ENCODE measurements around the gene TLX2.

Gene TLX2

DNA sequence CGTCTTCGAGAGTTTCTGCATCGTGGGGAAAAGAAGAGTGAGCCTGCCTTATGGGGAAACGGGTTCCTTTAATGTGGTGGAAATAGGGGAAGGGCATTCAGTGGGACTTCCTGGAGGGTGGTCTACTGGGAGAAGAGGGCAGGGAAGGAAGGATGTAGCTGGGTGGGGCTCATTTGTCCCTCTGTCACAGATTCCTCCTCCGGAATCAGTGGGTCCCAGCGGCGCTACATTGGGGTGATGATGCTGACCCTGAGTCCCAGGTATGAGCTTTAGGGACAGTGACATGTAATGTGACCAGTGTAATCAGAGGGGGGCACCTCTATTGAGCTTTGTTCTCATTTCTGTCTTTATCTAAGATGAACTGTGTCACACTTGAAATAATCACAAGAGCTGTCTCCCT lies 17.4 kb downstream of the TLX2 start:
- no peak for DNase-seq (ENCODE audit: low spot score)

DNA sequence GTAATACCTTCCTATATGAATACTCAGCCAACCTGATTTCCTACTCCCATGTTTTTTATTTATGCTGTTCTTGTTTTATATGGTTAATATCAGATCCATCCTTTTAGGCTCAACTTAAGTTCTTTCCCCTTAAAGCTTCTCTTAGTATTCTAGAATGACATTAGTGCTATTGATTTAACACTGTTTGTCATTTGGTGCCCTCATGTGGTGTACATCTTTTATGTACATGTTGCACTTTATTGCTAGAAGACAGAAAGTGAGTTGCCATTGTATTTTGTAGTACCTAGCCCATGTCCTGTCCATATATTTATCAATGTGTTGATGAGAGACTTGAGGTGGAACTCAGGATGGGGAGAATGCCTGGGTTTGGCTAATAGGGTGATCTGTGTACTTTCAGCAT lies 18.0 kb downstream of the TLX2 start:
- DNase-seq (ENCODE audit: low spot score): peak; percentile 55

DNA sequence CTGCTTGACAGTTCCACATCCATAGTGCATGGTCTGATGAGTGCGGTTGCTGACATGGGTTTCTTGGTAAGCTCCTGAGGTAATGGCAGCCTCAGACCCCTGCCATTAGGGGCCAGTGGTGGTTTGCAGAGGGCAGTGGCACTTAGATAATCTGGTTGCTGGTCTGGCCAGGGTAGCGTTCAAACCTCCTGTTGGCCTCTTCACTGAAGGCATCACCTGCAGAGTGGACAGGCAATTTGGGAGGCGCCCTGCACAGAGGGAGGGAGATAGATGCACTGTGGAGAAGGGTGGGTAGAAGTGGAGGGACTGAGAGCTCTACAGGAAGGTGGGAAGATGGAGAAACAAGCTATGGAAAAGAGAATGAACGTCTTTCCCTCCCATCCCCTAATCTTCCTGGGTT lies 19.2 kb downstream of the TLX2 start:
- no peak for DNase-seq (ENCODE audit: low spot score)

DNA sequence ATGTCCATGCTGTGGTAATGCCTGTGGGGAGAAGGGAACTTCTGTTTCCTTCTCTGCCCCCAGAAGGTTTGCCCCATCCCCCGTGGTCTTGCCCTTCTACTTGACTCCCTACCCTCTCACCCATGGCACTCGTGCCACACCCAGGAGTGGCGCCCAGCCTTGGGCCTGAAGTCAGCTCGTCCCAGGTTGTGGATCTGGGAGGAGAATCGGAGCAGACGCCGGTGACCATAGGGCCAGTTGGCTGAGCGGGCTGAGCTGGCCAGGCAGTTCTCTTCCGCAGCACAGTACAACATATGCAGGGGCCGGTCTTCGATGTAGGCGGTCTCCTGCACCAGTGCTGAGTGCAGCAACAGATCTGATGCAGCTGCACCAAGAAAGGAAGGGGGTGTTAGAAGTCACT lies 20.2 kb downstream of the TLX2 start:
- DNase-seq (ENCODE audit: low spot score): no peak

DNA sequence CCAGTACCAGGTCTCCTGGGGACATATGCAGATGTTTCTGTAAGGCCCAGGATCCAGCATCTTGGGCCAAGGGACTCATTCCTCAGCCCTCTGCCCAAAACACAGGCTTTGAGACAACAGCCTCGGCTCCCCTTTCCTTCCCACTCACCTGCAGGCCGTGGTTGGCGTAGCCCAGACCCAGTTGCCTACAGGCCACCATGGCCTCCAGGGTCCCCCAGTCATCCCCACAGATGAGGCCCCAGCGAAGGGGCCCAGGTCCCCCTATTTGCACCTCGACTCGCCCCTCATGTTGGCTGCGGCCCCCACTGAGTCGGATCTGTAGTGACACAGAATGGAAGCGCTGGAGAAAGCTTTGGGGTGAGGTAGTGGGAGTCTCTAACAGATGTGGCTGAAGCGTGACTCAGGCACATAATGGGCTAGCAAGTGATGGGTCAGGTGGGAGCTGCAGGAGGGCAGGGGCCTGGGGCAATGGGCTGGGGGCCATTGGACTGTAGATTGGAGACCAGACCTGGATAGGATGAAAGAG lies 21.3 kb downstream of the TLX2 start:
- DNase-seq (ENCODE audit: low spot score): no peak

DNA sequence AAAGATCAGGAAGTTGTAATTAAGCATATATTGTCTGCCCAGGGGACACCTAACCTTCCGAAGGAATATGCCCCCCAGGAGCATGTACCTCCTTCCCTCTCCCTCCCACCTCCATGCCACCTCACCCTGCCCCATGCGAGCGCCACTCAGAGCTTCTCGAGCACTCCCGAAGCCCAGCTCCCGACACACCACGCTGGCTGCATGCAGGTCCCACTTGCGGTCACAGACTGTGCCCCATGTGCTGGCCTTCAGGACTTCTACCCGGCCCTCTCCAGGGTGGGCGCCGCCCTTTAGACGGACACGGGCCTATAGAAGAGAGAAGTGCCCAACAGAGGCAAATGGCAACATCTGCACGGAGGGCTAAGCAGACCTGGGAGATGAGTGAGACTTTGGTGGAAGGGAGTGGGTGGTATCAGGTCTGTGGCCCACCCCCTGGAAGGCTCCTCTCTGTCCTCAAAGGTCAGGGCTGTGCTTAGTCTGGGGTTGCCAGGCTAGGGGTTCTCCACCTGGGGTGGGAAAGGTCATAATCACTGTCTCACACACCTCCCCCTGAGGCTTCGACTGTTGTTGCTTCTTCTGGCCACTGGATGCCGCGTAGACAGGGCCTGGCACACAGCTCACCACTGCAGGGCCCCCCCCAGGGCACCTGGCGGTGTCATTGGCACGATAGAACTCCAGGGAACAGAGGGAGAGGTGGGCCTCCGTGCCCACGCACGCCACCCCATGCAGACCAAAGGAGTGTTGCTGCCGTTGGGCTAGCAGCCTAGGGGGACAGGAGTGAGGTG lies 22.1 kb downstream of the TLX2 start:
- no peak for DNase-seq (ENCODE audit: low spot score)

DNA sequence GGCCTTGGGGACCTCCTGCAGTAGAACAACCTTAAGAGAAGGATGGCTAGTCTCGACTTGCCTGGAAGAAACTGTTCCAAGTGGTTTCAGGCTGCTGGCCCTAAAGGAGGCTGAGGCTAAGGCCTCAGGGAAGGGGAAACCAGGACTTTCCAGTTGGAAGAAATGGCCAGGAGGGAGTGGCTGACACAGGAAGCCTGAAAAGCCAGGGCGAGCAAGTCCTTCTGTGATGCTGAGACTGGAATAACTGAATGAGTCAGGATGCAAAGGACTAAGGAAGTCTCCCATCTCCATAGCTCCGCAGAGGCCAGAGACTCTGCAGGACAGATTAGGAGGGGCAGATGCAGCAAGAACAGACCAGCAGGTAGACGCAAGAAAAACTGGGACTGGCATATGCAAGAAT lies 22.9 kb downstream of the TLX2 start:
- DNase-seq (ENCODE audit: low spot score): no peak

DNA sequence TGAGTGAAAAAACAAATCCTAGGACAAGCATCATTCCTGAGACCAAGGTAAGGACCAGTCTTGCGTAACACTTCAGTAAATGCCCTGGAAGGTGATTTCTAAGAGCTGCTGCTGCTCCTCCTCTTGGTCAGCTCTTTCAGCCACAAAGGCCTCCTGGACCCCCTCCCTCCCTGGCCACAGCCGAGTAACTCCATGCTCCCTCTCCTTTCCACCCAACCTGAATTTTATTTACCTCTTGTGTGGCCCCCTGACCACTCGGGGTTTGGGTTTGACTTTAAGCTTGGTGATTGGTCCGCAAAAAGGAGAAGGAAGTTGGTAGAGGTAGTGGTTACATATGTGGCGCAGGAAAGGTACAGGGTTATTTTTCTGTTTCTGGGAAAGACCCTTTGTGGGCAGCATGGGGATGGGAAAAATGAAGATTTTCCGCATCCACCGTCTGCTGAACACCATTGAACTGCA lies 24.7 kb downstream of the TLX2 start:
- DNase-seq (ENCODE audit: low spot score): no peak

DNA sequence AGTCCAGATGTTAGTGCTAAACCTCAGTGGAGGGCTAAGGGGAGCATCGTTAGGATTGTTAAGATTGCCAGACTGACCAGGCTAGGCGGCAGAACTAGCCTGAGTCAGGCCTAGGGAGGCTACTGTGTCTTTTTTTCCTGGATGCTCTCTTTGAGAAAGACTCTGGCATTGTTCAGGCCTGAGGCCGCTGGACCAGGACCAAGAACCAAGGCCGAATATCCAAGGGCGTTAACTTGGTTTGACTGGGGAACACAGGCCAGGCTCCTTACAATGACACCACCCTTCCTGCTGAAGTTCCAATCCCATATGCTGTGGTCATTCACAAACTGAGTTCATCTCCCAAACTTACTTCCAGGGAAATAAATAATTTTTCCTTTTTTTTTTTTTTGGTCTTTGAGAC lies 26.0 kb downstream of the TLX2 start:
- no peak for DNase-seq (ENCODE audit: low spot score)

DNA sequence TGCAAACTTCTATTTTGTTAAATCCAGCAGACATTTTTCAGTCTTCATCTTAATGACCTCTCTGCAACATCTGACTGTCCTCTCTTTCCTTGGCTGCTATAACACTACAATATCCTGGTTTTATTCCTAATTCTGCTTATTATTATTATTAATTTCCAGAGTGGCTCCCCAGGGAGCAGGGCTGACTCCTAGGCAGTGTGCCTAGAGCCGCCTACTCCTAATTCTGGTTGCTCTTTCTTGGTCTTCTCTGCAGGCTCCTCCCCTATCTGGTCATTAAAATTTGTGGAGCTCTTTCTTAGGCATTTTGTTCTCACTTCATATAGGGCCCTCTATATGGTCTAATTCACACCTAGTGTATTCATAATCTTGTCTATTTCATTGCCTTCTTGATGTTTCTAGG lies 28.7 kb downstream of the TLX2 start:
- no peak for DNase-seq (ENCODE audit: low spot score)

DNA sequence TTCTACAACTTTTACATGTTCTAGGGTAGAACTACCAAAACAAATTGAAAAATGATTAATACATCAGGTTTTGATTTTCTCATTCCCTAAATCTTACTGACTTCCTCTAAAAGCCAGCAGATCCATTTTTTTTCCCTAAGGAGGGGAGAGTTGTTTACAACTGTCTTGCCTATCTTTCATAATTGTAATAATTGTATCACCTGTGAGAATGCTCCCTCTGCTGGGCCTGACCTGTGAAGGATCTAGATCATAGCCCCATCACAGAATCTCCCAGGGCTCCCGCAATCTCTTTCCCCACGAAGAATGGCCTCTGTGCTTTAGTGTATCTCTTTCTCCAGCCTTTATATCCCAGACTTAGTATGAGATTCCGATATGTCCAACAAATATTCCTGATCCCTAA lies 30.4 kb downstream of the TLX2 start:
- no peak for DNase-seq (ENCODE audit: low spot score)

DNA sequence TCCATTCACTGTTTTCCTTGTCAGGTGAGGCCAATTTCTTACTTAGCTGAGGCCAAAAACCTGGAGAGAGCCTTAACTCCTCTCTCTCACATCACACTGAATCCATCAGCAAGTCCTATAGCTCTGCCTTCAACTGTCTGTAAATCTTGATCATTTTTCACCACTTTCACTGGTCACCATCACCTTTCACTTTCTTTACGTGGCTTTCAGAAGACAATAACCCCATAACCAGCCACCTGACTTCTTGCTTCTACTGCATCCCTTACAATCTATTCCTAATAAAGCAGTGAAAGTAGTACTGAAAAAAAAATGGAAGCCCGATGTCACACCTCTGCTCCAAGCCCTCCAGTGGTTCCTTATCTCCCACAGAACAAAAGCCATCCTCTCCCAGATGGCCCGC lies 31.8 kb downstream of the TLX2 start:
- no peak for DNase-seq (ENCODE audit: low spot score)

DNA sequence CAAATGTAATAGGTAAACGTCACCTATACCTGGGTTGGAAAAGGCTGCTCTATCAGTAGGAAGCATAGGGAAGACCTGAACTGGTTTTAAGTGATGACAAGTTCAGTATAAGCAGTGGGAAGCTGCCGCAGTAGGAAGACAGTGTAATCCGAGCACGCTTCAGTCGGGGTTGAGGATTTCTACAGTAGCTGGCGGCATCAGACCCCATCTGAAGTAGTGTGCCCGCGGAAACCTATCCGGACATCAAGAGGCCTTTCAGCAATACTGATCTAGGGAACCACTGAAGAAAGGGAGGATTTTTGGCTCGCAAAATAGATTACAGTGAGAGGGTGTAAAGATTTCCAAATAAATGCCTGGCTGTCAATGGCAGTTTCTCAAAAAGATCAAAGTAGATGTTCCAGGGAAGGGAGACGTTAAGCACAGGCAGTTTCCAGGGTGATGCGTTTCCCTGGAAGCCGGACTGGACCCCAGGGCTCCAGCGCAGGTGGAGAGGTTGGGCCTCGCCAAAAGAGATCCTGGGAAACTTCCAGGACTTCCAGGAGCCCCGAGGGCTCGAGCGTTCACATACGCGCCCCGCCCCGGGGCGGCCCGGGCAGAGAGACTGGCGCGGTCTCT lies 34.1 kb downstream of the TLX2 start:
- DNase-seq (ENCODE audit: low spot score): no peak

DNA sequence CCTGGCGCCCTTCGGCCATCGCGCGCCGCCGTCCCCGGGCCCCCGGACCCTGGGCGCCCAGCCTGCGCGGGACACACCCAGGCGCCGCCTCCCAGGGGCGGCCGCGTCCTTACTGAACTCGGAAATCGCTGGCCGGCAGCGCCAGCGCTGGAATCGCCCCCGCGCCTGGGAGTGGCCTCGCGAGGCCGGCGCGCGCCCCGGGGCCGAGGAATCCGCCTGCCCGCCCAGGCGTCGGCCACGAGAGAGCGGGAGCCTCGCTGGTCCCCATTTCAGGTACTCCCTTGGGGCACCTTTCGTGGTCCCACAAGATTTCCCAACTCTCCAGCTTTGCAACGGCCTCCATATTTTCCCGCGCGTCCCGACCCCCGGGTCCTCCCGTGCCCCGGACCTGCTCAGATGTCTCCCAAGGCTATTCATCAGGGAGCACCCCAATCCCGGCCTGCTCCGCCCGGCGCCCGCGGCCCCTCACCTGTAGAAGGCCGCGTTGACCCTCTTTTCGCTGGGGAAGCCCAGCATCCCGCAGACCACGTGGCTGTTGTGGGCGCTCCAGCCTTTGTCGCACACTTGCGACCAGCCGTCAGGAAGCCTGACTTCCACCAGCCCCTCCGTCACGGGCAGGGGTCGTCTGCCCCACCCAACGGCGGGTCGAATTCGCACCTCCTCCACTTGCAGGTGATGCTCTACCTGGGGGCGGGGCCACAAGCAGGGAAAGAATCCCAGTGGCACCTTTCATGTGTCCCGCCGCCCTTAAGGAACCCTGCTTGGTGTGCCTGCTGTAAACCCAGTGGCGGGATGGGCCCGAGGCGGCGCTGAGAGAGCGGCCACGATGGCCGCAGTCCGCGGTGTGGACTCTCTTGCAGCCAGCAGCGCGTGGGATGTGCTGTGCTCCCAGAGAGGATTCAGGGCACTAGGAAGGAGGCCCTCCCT lies 34.9 kb downstream of the TLX2 start:
- DNase-seq (ENCODE audit: low spot score): no peak

DNA sequence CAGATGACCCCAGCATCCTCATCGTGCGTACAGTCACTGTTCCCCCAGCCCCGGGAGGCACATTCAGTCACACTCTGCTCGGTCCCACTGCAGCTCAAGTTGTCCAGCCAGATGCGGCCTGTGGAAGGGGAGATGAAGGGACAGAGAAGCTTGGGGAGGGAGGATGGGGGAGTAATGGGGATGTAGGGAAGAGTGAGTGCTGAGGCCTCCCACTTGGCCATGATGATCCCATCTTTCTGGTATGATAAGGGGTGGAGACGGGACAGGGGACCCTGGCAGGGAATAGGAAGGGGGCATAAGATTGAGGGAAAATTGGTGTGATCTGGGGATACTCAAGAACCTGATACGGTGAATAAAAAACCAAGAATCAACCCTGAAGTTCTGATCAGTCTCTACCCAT lies 36.0 kb downstream of the TLX2 start:
- no peak for DNase-seq (ENCODE audit: low spot score)

DNA sequence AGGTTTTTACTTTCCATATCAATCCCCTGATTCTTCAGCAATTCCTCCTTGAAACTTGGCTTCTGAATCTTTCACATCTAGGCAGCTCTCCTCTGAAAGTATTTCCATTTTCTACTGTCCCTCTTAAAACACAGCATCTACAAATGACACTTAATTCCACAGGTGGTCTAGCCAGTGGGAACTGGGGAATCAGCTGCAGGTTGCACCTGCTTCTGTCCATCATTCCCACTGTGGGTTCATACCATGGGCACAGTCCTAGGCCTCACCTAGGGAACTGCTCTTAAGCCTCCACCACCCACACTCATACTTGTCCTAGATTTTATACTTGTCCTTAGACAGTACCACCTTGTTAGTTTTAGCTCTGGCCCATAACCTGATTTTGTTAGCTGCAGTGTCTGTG lies 37.3 kb downstream of the TLX2 start:
- no peak for DNase-seq (ENCODE audit: low spot score)

DNA sequence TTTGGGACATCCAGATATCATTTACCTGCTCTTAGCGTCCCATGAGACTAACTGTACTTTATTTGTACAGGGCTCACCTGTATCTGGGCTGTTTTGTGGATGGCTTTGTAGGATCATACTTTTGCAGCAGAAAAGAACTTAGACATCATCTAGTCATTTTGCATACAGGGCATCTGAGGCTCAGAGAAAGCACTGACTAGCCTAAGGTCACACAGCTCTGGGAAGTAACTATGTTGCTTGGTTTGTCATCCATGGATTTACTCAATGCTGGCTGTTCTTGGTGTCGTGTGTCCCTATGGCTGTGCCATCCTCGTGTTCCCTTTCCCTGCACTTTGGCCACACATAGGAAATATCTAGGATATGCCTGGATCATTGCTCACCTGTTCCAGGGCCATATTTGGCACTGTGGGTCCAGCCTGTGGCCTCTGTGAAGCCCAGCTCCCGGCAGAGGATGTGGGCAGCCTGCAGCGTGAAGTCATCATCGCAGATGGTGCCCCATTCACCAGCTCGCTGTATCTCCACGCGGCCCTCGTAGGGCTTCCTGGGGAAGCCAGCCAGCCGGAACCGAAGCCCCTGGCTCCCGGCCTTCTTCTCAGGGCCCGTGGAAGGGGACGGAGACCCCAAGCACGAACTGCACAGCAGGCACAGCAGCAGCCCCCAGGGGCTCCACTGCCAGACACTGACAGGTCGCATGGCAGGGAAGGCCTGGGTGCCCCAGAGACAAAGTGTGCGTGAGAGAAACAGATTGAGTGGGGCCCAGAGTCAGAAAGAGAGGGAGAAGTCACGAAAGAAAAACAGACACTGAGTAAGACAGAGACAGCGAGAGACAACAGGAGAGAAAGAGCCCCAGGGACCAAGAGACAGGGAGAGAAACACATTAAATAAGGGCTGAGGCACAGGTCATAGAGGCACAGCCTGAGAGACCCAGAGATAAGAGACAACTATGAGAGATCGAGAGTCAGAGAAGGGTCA lies 38.0 kb downstream of the TLX2 start:
- no peak for DNase-seq (ENCODE audit: low spot score)

DNA sequence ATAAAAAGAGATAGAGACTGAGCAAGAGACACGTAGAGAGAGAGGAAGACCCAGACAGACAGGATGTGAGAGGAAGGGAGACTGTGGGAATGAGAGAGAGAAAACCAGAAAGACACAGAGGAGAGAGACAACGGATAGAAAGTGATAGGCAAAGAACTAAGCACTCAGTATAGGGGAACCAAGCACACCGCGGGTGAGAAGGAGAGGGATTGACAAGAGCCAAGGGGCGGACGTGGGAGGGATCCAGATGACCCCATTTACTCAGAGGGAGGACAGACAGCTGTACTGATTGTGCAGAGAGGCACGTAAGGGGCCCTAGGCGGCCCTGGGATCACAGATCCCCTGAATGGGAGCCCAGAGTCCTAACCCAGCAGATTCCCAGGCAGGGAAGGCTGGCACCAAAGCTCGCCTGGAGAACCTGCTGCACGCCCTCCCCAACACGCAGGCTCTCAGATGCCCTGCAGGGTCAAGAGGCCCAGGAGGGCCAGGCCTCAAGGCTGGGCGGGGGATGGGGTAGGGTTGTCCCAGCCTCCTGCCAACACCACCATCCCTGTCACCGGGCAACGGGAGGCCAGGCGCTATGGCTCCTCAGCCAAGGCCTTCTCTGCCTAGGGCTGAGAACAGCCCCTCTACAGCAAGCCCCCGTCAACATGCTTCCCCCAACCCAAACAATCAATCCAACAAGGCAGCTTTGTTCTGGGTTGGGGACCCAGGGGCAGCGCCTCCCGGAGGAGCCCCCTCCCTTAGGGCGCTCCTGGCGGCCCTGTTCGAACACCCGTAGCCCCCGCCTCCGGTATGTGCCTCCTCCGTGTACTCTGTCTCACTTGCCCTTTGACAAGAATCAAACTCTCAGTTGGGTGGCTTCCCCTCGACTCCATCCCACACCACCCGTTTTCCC lies 38.9 kb downstream of the TLX2 start:
- DNase-seq (ENCODE audit: low spot score): no peak

DNA sequence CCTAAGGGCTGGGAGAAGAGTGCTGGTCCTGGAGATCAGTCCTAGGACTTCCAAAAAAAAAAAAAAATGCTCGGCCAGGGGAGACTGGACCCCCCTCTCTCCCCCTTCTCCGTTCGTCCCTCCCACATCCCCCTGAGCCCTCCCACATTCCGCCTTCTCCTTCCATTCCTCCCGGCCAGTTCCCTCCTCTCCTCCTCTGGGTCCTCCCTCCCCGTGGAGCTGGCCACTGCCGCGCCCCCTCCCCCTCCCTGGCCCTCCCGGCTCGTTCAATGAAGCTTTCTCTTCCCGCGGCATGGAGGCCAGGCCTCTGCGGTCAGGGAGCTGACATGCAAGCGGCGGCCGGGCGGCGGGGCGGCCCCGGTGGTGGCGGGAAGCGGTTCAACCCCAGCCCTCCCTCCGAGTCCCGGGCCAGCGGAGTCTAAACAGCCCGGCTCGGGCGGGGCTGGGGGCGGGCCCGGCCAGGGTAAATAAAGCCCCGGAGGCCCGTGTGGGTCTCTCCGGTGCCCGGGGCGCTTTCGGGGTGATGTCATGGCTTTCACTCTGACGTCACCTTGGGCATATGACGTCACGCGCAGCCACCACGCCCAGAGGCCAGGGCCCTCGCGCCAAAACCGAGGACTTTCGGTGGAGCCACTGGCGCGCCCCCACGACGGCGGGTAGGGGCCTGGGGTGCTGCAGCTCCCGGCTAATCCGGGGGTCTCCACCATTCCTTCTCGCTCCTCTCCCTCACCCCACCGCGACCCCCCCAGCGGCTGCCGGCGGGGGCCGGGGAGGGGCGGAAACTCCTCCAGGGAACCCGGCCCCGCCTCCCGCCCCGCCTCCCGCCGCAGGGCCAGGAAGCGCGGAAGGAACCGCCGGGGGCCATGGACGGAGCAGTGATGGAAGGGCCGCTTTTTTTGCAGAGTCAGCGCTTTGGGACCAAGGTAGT lies 39.9 kb downstream of the TLX2 start, which contains the start of the genes DOK1 and LOXL3:
Gene DOK1 (plus strand): TSS at position 829 of the 928 bp plus-strand sequence. CDS start 35 bp downstream, at position 864.
Gene LOXL3 (minus strand): TSS at position 51 of the 928 bp plus-strand sequence. CDS start 1,308 bp downstream, outside the sequence.
- DNase-seq (ENCODE audit: low spot score): peak; percentile 67

Measured in cerebellar cortex (tissue), 1 donor.